GM19324 (cell line): Measurements from ENCODE around the gene ANKRD34A.

Experiments used
- ATAC-seq: cut with Tn5 transposase; IDR thresholded peaks from one replicate; pipeline ENCODE4 v1.9.1; 2021; ENCODE audit warnings: mild to moderate bottlenecking, moderate library complexity; ENCODE audit not compliant: unreplicated experiment, low FRiP score

Gene ANKRD34A

DNA sequence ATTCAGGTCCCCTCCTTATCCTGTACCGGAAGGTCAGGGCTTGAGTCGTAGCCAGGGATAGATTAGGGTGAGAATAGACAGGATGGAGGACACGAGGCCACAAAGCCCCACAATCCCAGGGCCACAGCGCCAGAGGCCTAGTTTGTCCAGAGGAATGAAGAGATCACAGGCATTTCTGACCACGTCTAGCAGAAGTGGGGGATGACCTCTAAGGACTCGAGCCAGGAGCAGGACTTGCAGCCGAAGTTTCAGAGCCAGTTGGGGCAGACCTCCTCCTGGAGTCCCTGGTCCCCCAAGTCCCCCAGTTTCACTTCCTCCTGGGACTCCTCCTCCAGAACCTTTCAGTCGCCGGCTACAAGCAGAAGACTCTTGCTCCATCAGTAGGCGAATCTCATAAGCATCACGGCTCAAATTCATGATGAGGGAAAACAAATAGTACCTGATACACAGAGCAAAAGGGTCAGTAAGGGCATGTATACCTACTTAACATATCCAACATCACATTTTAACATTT lies 52.2 kb downstream of the ANKRD34A start:
- ATAC-seq: no peak
